ENCODE measurements around the gene HOXB3. TPM values are rescaled to one million over a fixed set of nuclear protein-coding genes. Genes with fewer than 3 reads are reported as not detected.

Gene HOXB3
- total and polyA plus RNA-seq, 2 of the 4 experiments (the other 2 are of a cell fraction) = 6.3 to 59.6 TPM

DNA sequence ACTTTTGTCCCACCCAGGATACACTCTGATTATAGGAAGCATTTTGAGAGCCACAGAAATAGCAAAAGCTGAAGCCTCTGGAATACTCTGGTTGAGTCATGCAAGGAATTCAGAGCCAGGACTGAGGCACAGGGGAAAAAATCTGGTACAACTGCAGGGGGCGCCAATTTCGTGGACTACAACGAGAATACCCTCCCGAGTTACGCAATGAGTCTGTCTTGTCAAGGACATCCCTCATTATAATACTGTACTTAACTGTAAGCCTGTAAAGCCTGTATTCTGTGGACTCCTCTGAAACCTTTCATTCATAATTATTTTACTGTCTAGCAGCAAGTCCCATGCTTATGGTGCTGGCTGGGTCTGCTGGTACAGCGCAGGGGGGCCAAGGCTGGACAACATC, 67.0 kb downstream of the HOXB3 start:
- no peaks in the 10 kb centered on the region for H3K36me3 ChIP-seq (ENCODE audit: control insufficient read depth, insufficient read depth, low read length)
- no peak overlapping the region for H4K5ac ChIP-seq (ENCODE audit: low read depth, low read length)
- TF ChIP-seq, protein P1, sequence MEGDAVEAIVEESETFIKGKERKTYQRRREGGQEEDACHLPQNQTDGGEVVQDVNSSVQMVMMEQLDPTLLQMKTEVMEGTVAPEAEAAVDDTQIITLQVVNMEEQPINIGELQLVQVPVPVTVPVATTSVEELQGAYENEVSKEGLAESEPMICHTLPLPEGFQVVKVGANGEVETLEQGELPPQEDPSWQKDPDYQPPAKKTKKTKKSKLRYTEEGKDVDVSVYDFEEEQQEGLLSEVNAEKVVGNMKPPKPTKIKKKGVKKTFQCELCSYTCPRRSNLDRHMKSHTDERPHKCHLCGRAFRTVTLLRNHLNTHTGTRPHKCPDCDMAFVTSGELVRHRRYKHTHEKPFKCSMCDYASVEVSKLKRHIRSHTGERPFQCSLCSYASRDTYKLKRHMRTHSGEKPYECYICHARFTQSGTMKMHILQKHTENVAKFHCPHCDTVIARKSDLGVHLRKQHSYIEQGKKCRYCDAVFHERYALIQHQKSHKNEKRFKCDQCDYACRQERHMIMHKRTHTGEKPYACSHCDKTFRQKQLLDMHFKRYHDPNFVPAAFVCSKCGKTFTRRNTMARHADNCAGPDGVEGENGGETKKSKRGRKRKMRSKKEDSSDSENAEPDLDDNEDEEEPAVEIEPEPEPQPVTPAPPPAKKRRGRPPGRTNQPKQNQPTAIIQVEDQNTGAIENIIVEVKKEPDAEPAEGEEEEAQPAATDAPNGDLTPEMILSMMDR (conservative IDR thresholded peaks at IDR 0.05; ENCODE audit: low read depth, low read length) = peak; percentile 44
- TF ChIP-seq CEBPB (IDR thresholded peaks at IDR 0.05; ENCODE audit: low read depth, low read length) = peak; percentile 87
- no peak for TF ChIP-seq RCOR1 (IDR thresholded peaks at IDR 0.05; ENCODE audit: insufficient replicate concordance, low read length)
- no CpG with 5 or more reads among the region's 6 CpGs for WGBS, 2 experiments (ENCODE audit: extremely low coverage in 2 of 2, insufficient read length in 1 of 2)
- no peak overlapping the region for H3K9ac ChIP-seq (ENCODE audit: low read depth, low read length)
- no peak overlapping the region for H2BK15ac ChIP-seq (ENCODE audit: low read depth, low read length)
- no TSS peak for BruUV-seq (replicated peaks)
- CTCF ChIA-PET = interaction anchor here (2.0 kb wide), 1 partner anchor 19 kb away, joined by 6 read pairs; no protein-coding TSS in a partner anchor
- H3K27me3 ChIP-seq (ENCODE audit: control insufficient read depth, insufficient read depth, low read length) = peaks cover 6% of the 10 kb centered on the region
- 0 out of 2 replicates have a peak overlapping the region, but pooled peaks have one; percentile 6 for H2BK120ac ChIP-seq (ENCODE audit: low read depth, low read length)
- ATAC-seq (ENCODE audit: low read depth) (no peak), DNase-seq (no peak)
- H3K9me1 ChIP-seq (ENCODE audit: insufficient read depth, low read length) = peaks cover 5% of the 10 kb centered on the region; the same call in 1 of the 2 replicates
- peaks cover 16% of the 10 kb centered on the region for H3K4me1 ChIP-seq (ENCODE audit: control insufficient read depth, insufficient read depth, low read length)
- intact Hi-C loops (cut with micrococcal nuclease) (no loop called here), in situ Hi-C loops (cut with MboI; ENCODE audit: low sequenced_read_pairs) (no loop called here), dilution Hi-C loops (cut with HindIII; ENCODE audit: low sequenced_read_pairs, unreplicated experiment) (no loop called here)
- H3K14ac ChIP-seq (replicated peaks; ENCODE audit: low read depth, low read length) = no peak overlapping the region
- POLR2A ChIA-PET (ENCODE audit: unreplicated experiment) = no interaction called here
- no peak overlapping the region for H4K91ac ChIP-seq (ENCODE audit: insufficient read depth, low read depth, low read length)
- no peak overlapping the region for H3K4me2 ChIP-seq (ENCODE audit: low read depth, low read length)
- no peaks in the 10 kb centered on the region for H3K79me1 ChIP-seq (ENCODE audit: low read depth in 1 of 2, low read length in 2 of 2)
- H3K9me3 ChIP-seq (ENCODE audit: control insufficient read depth, insufficient read depth, low read length) = no peaks in the 10 kb centered on the region
- H2AK9ac ChIP-seq (replicated peaks; ENCODE audit: low read depth, low read length, poor library complexity) = no peak overlapping the region
- peak overlapping the region; percentile 5; the same call in 1 of the 2 replicates for H3K18ac ChIP-seq (ENCODE audit: low read depth, low read length)
- no peak overlapping the region for H2BK5ac ChIP-seq (ENCODE audit: low read depth, low read length, poor library complexity, severe bottlenecking)
- no peak overlapping the region for H2AFZ ChIP-seq (replicated peaks; ENCODE audit: low read length, poor library complexity)
- H3K27ac ChIP-seq (ENCODE audit: insufficient read depth, low read length) = no peak overlapping the region
- H4K8ac ChIP-seq (ENCODE audit: low read depth in 2 of 2, low read length in 2 of 2) = no peak overlapping the region
- no peak overlapping the region for H3K56ac ChIP-seq (ENCODE audit: extremely low read depth, insufficient read depth, low read length)
- peak overlapping the region; percentile 18; the same call in 1 of the 2 replicates for H3K23ac ChIP-seq (ENCODE audit: low read depth, low read length)
- no peaks in the 10 kb centered on the region for H4K20me1 ChIP-seq (ENCODE audit: insufficient read depth, low read length)
- H2AK5ac ChIP-seq (ENCODE audit: low read depth, low read length) = no peak overlapping the region
- H3K4me3 ChIP-seq (ENCODE audit: insufficient read depth, low read depth, low read length) = no peak overlapping the region
- H3K4ac ChIP-seq (ENCODE audit: low read depth, low read length) = peak overlapping the region; percentile 45; the same call in 1 of the 2 replicates
- H2BK20ac ChIP-seq (ENCODE audit: low read depth, low read length) = peak overlapping the region; percentile 4; the same call in 1 of the 2 replicates
